ENCODE results near the gene ENOX1. TPM values are rescaled to one million over a fixed set of nuclear protein-coding genes. Genes with fewer than 3 reads are reported as not detected.

ENOX1 gene
- total RNA-seq, 1 experiment from 2014 or later = 0.26 TPM

DNA sequence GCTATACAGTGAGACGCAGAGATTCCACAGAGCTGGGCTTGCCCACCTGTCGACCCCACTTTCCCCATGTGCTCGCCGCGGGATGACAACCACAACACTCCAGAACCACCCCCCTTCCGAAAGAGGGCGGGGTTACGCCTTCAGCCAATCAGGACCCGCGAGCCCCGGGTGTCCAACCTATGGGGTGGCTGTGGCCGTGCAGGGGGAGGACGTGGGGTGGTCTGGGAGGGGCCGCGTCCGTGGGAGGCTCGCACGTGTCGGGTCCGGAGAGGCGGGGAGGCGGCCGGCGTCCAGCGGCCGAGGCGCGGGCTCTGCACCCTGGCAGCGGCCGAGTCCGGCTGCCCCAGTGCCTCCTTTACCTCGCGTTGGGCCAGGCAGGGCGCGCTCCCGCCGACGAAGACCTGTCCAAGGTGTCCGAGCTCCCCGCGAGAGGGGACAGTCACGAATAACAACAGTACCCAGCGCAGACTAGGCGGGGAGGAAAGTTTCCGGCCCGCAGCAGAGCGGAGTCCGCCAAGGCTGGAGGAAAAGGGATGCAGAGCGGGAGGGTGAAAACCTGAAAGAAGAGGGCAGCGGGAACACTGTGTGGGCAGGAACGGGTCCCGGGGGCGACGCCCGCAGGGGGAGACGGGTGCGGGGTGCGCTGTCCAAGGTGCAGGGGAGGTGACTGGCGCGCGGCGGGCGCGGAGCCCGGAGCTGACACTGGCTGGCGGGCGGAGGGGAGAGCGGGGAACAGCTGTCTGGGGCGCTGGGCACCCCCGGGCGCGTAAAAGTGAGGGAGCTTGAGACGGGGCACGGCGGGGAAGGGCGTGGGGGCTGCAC lies 911 bp downstream of the ENOX1 start (continued):
- TF ChIP-seq CREM (CRISPR knock-in tag; IDR thresholded peaks at IDR 0.05) (0 out of 2 replicates have a peak, but pooled peaks have one; percentile 47), GRHL2 (CRISPR knock-in tag; IDR thresholded peaks at IDR 0.05; ENCODE audit: insufficient replicate concordance, severe bottlenecking) (no peak), ESRRA (CRISPR knock-in tag; IDR thresholded peaks at IDR 0.05; ENCODE audit: borderline replicate concordance) (peak; percentile 16; the same call in 1 of the 2 replicates), CBFB (CRISPR knock-in tag; IDR thresholded peaks at IDR 0.05; ENCODE audit: low read depth) (no peak), RELA (CRISPR knock-in tag; IDR thresholded peaks at IDR 0.05; ENCODE audit: borderline replicate concordance) (peak; percentile 92), NFATC4 (CRISPR knock-in tag; IDR thresholded peaks at IDR 0.05) (no peak), ZNF232 (CRISPR knock-in tag; IDR thresholded peaks at IDR 0.05) (no peak), NR1H2 (CRISPR knock-in tag; IDR thresholded peaks at IDR 0.05) (no peak), MXD4 (CRISPR knock-in tag; IDR thresholded peaks at IDR 0.05; ENCODE audit: borderline replicate concordance) (no peak), TEAD4 (CRISPR knock-in tag; IDR thresholded peaks at IDR 0.05) (0 out of 2 replicates have a peak, but pooled peaks have one; percentile 53), ZNF219 (CRISPR knock-in tag; IDR thresholded peaks at IDR 0.05; ENCODE audit: borderline replicate concordance) (peak; percentile 23; the same call in 1 of the 2 replicates), ZNF416 (CRISPR knock-in tag; IDR thresholded peaks at IDR 0.05) (no peak), GABPB1 (CRISPR knock-in tag; IDR thresholded peaks at IDR 0.05) (no peak), FOXJ3 (CRISPR knock-in tag; IDR thresholded peaks at IDR 0.05; ENCODE audit: borderline replicate concordance) (no peak)
- TF ChIP-seq, protein P1, sequence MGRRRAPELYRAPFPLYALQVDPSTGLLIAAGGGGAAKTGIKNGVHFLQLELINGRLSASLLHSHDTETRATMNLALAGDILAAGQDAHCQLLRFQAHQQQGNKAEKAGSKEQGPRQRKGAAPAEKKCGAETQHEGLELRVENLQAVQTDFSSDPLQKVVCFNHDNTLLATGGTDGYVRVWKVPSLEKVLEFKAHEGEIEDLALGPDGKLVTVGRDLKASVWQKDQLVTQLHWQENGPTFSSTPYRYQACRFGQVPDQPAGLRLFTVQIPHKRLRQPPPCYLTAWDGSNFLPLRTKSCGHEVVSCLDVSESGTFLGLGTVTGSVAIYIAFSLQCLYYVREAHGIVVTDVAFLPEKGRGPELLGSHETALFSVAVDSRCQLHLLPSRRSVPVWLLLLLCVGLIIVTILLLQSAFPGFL (CRISPR knock-in tag; IDR thresholded peaks at IDR 0.05; ENCODE audit: borderline replicate concordance) = no peak
- TF ChIP-seq, protein P2, sequence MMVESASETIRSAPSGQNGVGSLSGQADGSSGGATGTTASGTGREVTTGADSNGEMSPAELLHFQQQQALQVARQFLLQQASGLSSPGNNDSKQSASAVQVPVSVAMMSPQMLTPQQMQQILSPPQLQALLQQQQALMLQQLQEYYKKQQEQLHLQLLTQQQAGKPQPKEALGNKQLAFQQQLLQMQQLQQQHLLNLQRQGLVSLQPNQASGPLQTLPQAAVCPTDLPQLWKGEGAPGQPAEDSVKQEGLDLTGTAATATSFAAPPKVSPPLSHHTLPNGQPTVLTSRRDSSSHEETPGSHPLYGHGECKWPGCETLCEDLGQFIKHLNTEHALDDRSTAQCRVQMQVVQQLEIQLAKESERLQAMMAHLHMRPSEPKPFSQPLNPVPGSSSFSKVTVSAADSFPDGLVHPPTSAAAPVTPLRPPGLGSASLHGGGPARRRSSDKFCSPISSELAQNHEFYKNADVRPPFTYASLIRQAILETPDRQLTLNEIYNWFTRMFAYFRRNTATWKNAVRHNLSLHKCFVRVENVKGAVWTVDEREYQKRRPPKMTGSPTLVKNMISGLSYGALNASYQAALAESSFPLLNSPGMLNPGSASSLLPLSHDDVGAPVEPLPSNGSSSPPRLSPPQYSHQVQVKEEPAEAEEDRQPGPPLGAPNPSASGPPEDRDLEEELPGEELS (CRISPR knock-in tag; IDR thresholded peaks at IDR 0.05) = peak; percentile 86; the same call in 1 of the 2 replicates
- TF ChIP-seq, protein P3, sequence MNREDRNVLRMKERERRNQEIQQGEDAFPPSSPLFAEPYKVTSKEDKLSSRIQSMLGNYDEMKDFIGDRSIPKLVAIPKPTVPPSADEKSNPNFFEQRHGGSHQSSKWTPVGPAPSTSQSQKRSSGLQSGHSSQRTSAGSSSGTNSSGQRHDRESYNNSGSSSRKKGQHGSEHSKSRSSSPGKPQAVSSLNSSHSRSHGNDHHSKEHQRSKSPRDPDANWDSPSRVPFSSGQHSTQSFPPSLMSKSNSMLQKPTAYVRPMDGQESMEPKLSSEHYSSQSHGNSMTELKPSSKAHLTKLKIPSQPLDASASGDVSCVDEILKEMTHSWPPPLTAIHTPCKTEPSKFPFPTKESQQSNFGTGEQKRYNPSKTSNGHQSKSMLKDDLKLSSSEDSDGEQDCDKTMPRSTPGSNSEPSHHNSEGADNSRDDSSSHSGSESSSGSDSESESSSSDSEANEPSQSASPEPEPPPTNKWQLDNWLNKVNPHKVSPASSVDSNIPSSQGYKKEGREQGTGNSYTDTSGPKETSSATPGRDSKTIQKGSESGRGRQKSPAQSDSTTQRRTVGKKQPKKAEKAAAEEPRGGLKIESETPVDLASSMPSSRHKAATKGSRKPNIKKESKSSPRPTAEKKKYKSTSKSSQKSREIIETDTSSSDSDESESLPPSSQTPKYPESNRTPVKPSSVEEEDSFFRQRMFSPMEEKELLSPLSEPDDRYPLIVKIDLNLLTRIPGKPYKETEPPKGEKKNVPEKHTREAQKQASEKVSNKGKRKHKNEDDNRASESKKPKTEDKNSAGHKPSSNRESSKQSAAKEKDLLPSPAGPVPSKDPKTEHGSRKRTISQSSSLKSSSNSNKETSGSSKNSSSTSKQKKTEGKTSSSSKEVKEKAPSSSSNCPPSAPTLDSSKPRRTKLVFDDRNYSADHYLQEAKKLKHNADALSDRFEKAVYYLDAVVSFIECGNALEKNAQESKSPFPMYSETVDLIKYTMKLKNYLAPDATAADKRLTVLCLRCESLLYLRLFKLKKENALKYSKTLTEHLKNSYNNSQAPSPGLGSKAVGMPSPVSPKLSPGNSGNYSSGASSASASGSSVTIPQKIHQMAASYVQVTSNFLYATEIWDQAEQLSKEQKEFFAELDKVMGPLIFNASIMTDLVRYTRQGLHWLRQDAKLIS (CRISPR knock-in tag; IDR thresholded peaks at IDR 0.05; ENCODE audit: borderline replicate concordance) = no peak; the same call in 1 of the 2 replicates
- TF ChIP-seq, protein P4, sequence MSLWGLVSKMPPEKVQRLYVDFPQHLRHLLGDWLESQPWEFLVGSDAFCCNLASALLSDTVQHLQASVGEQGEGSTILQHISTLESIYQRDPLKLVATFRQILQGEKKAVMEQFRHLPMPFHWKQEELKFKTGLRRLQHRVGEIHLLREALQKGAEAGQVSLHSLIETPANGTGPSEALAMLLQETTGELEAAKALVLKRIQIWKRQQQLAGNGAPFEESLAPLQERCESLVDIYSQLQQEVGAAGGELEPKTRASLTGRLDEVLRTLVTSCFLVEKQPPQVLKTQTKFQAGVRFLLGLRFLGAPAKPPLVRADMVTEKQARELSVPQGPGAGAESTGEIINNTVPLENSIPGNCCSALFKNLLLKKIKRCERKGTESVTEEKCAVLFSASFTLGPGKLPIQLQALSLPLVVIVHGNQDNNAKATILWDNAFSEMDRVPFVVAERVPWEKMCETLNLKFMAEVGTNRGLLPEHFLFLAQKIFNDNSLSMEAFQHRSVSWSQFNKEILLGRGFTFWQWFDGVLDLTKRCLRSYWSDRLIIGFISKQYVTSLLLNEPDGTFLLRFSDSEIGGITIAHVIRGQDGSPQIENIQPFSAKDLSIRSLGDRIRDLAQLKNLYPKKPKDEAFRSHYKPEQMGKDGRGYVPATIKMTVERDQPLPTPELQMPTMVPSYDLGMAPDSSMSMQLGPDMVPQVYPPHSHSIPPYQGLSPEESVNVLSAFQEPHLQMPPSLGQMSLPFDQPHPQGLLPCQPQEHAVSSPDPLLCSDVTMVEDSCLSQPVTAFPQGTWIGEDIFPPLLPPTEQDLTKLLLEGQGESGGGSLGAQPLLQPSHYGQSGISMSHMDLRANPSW (CRISPR knock-in tag; conservative IDR thresholded peaks at IDR 0.05; ENCODE audit: low read depth) = no peak
- TF ChIP-seq, protein P5, sequence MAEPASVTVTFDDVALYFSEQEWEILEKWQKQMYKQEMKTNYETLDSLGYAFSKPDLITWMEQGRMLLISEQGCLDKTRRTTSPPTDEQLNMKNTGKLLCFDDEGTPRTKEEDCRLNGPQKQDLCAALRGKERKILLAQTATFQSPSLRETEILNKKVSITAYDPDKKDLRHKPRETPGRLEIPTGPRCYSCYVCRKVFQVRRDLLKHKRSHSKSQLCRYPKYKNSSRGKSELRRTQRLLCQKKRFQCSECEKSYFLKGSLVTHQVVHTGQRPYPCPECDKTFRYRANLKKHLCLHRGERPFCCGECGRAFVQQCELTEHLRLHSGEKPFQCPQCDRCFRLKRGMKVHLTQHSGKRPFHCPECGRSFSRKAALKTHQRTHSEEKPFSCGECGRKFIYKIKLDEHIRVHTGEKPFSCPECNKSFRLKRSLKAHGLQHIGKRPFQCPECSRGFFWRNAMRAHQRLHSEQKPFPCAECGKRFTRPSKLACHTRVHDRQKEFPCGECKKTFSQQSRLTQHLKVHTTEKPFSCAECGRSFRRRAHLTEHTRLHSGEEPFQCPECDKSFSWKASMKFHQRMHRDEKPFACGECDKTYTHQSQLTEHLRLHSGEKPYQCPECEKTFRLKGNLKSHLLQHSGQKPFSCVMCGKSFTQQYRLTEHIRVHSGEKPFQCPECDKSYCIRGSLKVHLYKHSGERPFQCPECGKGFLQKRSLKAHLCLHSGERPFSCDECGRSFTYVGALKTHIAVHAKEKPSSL (CRISPR knock-in tag; conservative IDR thresholded peaks at IDR 0.05) = no peak
- TF ChIP-seq, protein P6, sequence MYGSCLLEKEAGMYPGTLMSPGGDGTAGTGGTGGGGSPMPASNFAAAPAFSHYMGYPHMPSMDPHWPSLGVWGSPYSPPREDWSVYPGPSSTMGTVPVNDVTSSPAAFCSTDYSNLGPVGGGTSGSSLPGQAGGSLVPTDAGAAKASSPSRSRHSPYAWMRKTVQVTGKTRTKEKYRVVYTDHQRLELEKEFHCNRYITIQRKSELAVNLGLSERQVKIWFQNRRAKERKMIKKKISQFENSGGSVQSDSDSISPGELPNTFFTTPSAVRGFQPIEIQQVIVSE (CRISPR knock-in tag; IDR thresholded peaks at IDR 0.05; ENCODE audit: borderline replicate concordance) = no peak
- TF ChIP-seq, protein P7, sequence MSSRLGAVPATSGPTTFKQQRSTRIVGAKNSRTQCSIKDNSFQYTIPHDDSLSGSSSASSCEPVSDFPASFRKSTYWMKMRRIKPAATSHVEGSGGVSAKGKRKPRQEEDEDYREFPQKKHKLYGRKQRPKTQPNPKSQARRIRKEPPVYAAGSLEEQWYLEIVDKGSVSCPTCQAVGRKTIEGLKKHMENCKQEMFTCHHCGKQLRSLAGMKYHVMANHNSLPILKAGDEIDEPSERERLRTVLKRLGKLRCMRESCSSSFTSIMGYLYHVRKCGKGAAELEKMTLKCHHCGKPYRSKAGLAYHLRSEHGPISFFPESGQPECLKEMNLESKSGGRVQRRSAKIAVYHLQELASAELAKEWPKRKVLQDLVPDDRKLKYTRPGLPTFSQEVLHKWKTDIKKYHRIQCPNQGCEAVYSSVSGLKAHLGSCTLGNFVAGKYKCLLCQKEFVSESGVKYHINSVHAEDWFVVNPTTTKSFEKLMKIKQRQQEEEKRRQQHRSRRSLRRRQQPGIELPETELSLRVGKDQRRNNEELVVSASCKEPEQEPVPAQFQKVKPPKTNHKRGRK (CRISPR knock-in tag; IDR thresholded peaks at IDR 0.05; ENCODE audit: borderline replicate concordance) = no peak
- TF ChIP-seq, protein P8, sequence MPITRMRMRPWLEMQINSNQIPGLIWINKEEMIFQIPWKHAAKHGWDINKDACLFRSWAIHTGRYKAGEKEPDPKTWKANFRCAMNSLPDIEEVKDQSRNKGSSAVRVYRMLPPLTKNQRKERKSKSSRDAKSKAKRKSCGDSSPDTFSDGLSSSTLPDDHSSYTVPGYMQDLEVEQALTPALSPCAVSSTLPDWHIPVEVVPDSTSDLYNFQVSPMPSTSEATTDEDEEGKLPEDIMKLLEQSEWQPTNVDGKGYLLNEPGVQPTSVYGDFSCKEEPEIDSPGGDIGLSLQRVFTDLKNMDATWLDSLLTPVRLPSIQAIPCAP (CRISPR knock-in tag; IDR thresholded peaks at IDR 0.05) = no peak; the same call in 1 of the 2 replicates
